Lower lobe of right lung (tissue), 2 donors: Measurements from ENCODE around the gene DRGX. TPM values are rescaled to one million over a fixed set of nuclear protein-coding genes. Genes with fewer than 3 reads are reported as not detected.
A peak's percentile ranks its signal among the peaks of the same experiment; 100 is the strongest.

Source experiments
- ATAC-seq, 2 donors: fragments of 200-7000 bp; cut with Tn5 transposase; one replicate each; pipeline ENCODE4 v1.9.1; 2020 to 2022; ENCODE audit warnings: mild to moderate bottlenecking in 2 of 2, moderate library complexity in 2 of 2
- DNase-seq: peaks from one replicate; pipeline ENCODE4 v3.0.0-alpha.2; 2020
- H3K27ac ChIP-seq: fragments of 200-600 bp; one replicate; pipeline ENCODE4 v1.8.0; 2022
- H3K27me3 ChIP-seq: fragments of 200-600 bp; one replicate; pipeline ENCODE4 v1.8.0; 2022; ENCODE audit warnings: low read depth
- H3K36me3 ChIP-seq: fragments of 200-600 bp; one replicate; pipeline ENCODE4 v1.8.0; 2022; ENCODE audit warnings: mild to moderate bottlenecking
- H3K4me1 ChIP-seq: fragments of 200-600 bp; one replicate; pipeline ENCODE4 v1.8.0; 2022
- H3K4me3 ChIP-seq: fragments of 200-600 bp; one replicate; pipeline ENCODE4 v1.8.0; 2022; ENCODE audit warnings: mild to moderate bottlenecking
- H3K9me3 ChIP-seq: fragments of 200-600 bp; one replicate; pipeline ENCODE4 v1.8.0; 2022
- intact Hi-C: fragments of 100-400 bp; cut with DNase I; formaldehyde crosslinking; loops from one replicate; pipeline ENCODE4 v1.11.0; 2022
- total RNA-seq: library from RNA; stranded (reverse); fragmentation: NEBNext Ultra II Directional; extraction: Animal tissue kit (Norgen Biotek cat#: 25700); gene quantifications from one replicate; pipeline ENCODE4 v1.2.1, GENCODE V29; 2021
- TF ChIP-seq, protein P1 (sequence below): fragments of 200-600 bp; IDR thresholded peaks from one replicate; pipeline ENCODE4 v1.8.0; 2022; ENCODE audit warnings: antibody characterized with exemption, mild to moderate bottlenecking
- donor health status: DM: no; HTN: yes; CAD: no; lungs with severe emphysema.

The DRGX gene
- total RNA-seq, 1 donor from 2014 or later = not detected

- DNase-seq (no peak), ATAC-seq (no peak)
- TF ChIP-seq, protein P1, sequence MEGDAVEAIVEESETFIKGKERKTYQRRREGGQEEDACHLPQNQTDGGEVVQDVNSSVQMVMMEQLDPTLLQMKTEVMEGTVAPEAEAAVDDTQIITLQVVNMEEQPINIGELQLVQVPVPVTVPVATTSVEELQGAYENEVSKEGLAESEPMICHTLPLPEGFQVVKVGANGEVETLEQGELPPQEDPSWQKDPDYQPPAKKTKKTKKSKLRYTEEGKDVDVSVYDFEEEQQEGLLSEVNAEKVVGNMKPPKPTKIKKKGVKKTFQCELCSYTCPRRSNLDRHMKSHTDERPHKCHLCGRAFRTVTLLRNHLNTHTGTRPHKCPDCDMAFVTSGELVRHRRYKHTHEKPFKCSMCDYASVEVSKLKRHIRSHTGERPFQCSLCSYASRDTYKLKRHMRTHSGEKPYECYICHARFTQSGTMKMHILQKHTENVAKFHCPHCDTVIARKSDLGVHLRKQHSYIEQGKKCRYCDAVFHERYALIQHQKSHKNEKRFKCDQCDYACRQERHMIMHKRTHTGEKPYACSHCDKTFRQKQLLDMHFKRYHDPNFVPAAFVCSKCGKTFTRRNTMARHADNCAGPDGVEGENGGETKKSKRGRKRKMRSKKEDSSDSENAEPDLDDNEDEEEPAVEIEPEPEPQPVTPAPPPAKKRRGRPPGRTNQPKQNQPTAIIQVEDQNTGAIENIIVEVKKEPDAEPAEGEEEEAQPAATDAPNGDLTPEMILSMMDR = no peak
- no peak overlapping the region for H3K4me3 ChIP-seq
- no peaks in the 10 kb centered on the region for H3K4me1 ChIP-seq
- H3K36me3 ChIP-seq = no peaks in the 10 kb centered on the region
- H3K27me3 ChIP-seq = no peaks in the 10 kb centered on the region
- H3K9me3 ChIP-seq = no peaks in the 10 kb centered on the region
- no peak overlapping the region for H3K27ac ChIP-seq
- intact Hi-C loops = no loop called here
Measured at GRCh38 chr10:49433069-49433468, 37.2 kb upstream of the DRGX start.

- no peak overlapping the region for H3K4me3 ChIP-seq
- ATAC-seq (no peak), DNase-seq (no peak)
- intact Hi-C loops = no loop called here
- H3K36me3 ChIP-seq = no peaks in the 10 kb centered on the region
- no peaks in the 10 kb centered on the region for H3K27me3 ChIP-seq
- no peak overlapping the region for H3K27ac ChIP-seq
- TF ChIP-seq, protein P1 = no peak
- H3K9me3 ChIP-seq = no peaks in the 10 kb centered on the region
- H3K4me1 ChIP-seq = no peaks in the 10 kb centered on the region
Measured at GRCh38 chr10:49431426-49431825, 35.5 kb upstream of the DRGX start.

GRCh38 chr10:49429458-49429857 is 33.6 kb upstream of the DRGX start:
- peak; percentile 63 to 76 for ATAC-seq
- H3K27ac ChIP-seq = no peak overlapping the region

GRCh38 chr10:49426490-49427360 is 30.8 kb upstream of the DRGX start:
- no peaks in the 10 kb centered on the region for H3K27me3 ChIP-seq
- H3K4me1 ChIP-seq = no peaks in the 10 kb centered on the region
- H3K9me3 ChIP-seq = no peaks in the 10 kb centered on the region
- no peak overlapping the region for H3K27ac ChIP-seq
- H3K4me3 ChIP-seq = no peak overlapping the region
- intact Hi-C loops = no loop called here
- DNase-seq (no peak), ATAC-seq (peak; percentile 71 to 82)
- no peaks in the 10 kb centered on the region for H3K36me3 ChIP-seq
- TF ChIP-seq, protein P1 = no peak

More at GRCh38 chr10:49429458-49429857, 33.6 kb upstream of the DRGX start:
- H3K36me3 ChIP-seq = no peaks in the 10 kb centered on the region
- TF ChIP-seq, protein P1 = no peak
- no peaks in the 10 kb centered on the region for H3K4me1 ChIP-seq
- H3K4me3 ChIP-seq = no peak overlapping the region
- H3K9me3 ChIP-seq = no peaks in the 10 kb centered on the region
- intact Hi-C loops = no loop called here
- no peak for DNase-seq
- no peaks in the 10 kb centered on the region for H3K27me3 ChIP-seq

GRCh38 chr10:49419005-49419404 is 23.1 kb upstream of the DRGX start:
- peak; percentile 50 for DNase-seq
- TF ChIP-seq, protein P1 = no peak
- peak; percentile 74 to 88 for ATAC-seq
- Histone ChIP-seq H3K4me3 (no peak overlapping the region), H3K27me3 (no peaks in the 10 kb centered on the region), H3K4me1 (no peaks in the 10 kb centered on the region), H3K36me3 (no peaks in the 10 kb centered on the region), H3K27ac (no peak overlapping the region), H3K9me3 (no peaks in the 10 kb centered on the region)
- intact Hi-C loops = no loop called here
